GM21786 (cell line): ENCODE measurements around the gene GUCA1A.

ENCODE experiments used
- ATAC-seq: cut with Tn5 transposase; IDR thresholded peaks from one replicate; pipeline ENCODE4 v1.9.1; 2021; ENCODE audit not compliant: unreplicated experiment

The GUCA1A gene

GRCh38 chr6:42173101-42173500 lies at the start of gene GUCA1A:
Gene GUCA1A (plus strand): TSS chr6:42173364. CDS start chr6:42173614, 250 bp downstream.
- ATAC-seq = no peak

- no peak for ATAC-seq
These were observed 49.6 kb upstream of the GUCA1A start for GRCh38 chr6:42123379-42124103.

GRCh38 chr6:42124223-42124836 lies 48.8 kb upstream of the GUCA1A start:
- ATAC-seq = no peak

GRCh38 chr6:42125231-42125630 lies 47.9 kb upstream of the GUCA1A start:
- no peak for ATAC-seq

- ATAC-seq = no peak
These were observed 47.5 kb upstream of the GUCA1A start for GRCh38 chr6:42125663-42126062.

- no peak for ATAC-seq
These were observed 44.5 kb upstream of the GUCA1A start for GRCh38 chr6:42128460-42129359.

- ATAC-seq = no peak
These were observed 43.8 kb upstream of the GUCA1A start for GRCh38 chr6:42129360-42129676.

- ATAC-seq = no peak
These were observed 41.6 kb upstream of the GUCA1A start for GRCh38 chr6:42131531-42131930.

GRCh38 chr6:42133926-42134325 lies 39.2 kb upstream of the GUCA1A start:
- ATAC-seq = no peak

- no peak for ATAC-seq
These were observed 38.0 kb upstream of the GUCA1A start for GRCh38 chr6:42135161-42135560.

GRCh38 chr6:42135722-42136121 lies 37.4 kb upstream of the GUCA1A start:
- ATAC-seq = no peak

- no peak for ATAC-seq
These were observed 36.5 kb upstream of the GUCA1A start for GRCh38 chr6:42136508-42137193.

- no peak for ATAC-seq
These were observed 35.9 kb upstream of the GUCA1A start for GRCh38 chr6:42137194-42137753.

- ATAC-seq = no peak
These were observed 35.0 kb upstream of the GUCA1A start for GRCh38 chr6:42138190-42138589.

- ATAC-seq = no peak
These were observed 34.2 kb upstream of the GUCA1A start for GRCh38 chr6:42138630-42139619.

GRCh38 chr6:42140032-42140431 lies 33.1 kb upstream of the GUCA1A start:
- no peak for ATAC-seq

- ATAC-seq = no peak
These were observed 32.2 kb upstream of the GUCA1A start for GRCh38 chr6:42140756-42141602.

- ATAC-seq = no peak
These were observed 31.5 kb upstream of the GUCA1A start for GRCh38 chr6:42141603-42142117.
